Hepatocyte (in vitro differentiated cells): ENCODE measurements around the gene NDUFB3. TPM values are rescaled to one million over a fixed set of nuclear protein-coding genes. Genes with fewer than 3 reads are reported as not detected.
"Not testable (repeated sequence)": the region's sequence is repeated elsewhere in the genome, so short reads cannot be mapped to it uniquely, and the experiment has no call there.

Experiments used
- DNase-seq: peaks from one replicate; pipeline ENCODE4 v3.0.0-alpha.2; 2016; ENCODE audit warnings: low spot score
- H2AFZ ChIP-seq: fragments of 200-600 bp; sonication (generic); 2 replicates; pipeline ENCODE4 v1.6.0; 2016; ENCODE audit warnings: antibody characterized with exemption, mild to moderate bottlenecking
- H3K27ac ChIP-seq: fragments of 200-600 bp; sonication (generic); 2 replicates; pipeline ENCODE4 v1.5.1; 2016; ENCODE audit warnings: mild to moderate bottlenecking
- H3K27me3 ChIP-seq: fragments of 200-600 bp; sonication (generic); 2 replicates; pipeline ENCODE4 v1.6.1; 2016
- H3K36me3 ChIP-seq: fragments of 200-600 bp; sonication (generic); replicated peaks from 2 replicates; pipeline ENCODE4 v1.5.1; 2016; ENCODE audit warnings: low read depth; ENCODE audit not compliant: insufficient read depth
- H3K4me1 ChIP-seq: fragments of 200-600 bp; sonication (generic); 2 replicates; pipeline ENCODE4 v1.5.1; 2016; ENCODE audit warnings: mild to moderate bottlenecking, moderate library complexity; ENCODE audit not compliant: insufficient read depth
- H3K4me2 ChIP-seq: fragments of 200-600 bp; sonication (generic); 2 replicates; pipeline ENCODE4 v1.6.0; 2016
- H3K4me3 ChIP-seq: fragments of 200-600 bp; sonication (generic); 2 replicates; pipeline ENCODE4 v1.5.1; 2016; ENCODE audit warnings: mild to moderate bottlenecking
- H3K79me2 ChIP-seq: fragments of 200-600 bp; sonication (generic); 2 replicates; pipeline ENCODE4 v1.6.0; 2017; ENCODE audit warnings: mild to moderate bottlenecking
- H3K9me2 ChIP-seq: fragments of 200-600 bp; sonication (generic); replicated peaks from 2 replicates; pipeline ENCODE4 v1.6.0; 2017; ENCODE audit warnings: mild to moderate bottlenecking; ENCODE audit not compliant: insufficient read depth
- H3K9me3 ChIP-seq: fragments of 200-600 bp; sonication (generic); 2 replicates; pipeline ENCODE4 v1.5.1; 2016; ENCODE audit warnings: low read depth, mild to moderate bottlenecking
- H4K20me1 ChIP-seq: fragments of 200-600 bp; sonication (generic); 2 replicates; pipeline ENCODE4 v1.6.0; 2016; ENCODE audit warnings: mild to moderate bottlenecking; ENCODE audit not compliant: insufficient read depth, poor library complexity, severe bottlenecking
- CTCF ChIP-seq: fragments of 200-600 bp; sonication (generic); IDR thresholded peaks from 2 replicates; pipeline ENCODE4 v1.5.1; 2016; ENCODE audit warnings: antibody characterized with exemption, mild to moderate bottlenecking; ENCODE audit not compliant: poor library complexity
- EZH2 ChIP-seq: fragments of 200-600 bp; sonication (generic); IDR thresholded peaks from 2 replicates; pipeline ENCODE4 v1.6.1; 2016; ENCODE audit warnings: antibody characterized with exemption, mild to moderate bottlenecking, borderline replicate concordance
- EZH2phosphoT487 ChIP-seq: fragments of 200-600 bp; sonication (generic); IDR thresholded peaks from one replicate; pipeline ENCODE4 v1.6.1; 2018; ENCODE audit warnings: antibody characterized with exemption, mild to moderate bottlenecking, low read depth, moderate library complexity; ENCODE audit not compliant: unreplicated experiment, severe bottlenecking
- WGBS: methylation state at CpG from one replicate; pipeline ENCODE4 v1.1.6; 2016; ENCODE audit warnings: low lambda C conversion rate; ENCODE audit errors: missing lambda C conversion rate; 5-methylcytosine and 5-hydroxymethylcytosine counted together
- polyA plus RNA-seq: library from polyadenylated mRNA; unstranded; fragments of >200 nt; fragmentation: Nextera tagmentation; extraction: Ambion mirVana; gene quantifications from 2 replicates; pipeline ENCODE4 v1.2.1, GENCODE V29; 2016
- total RNA-seq: library from RNA; depleted of rRNA; stranded (reverse); fragments of >200 nt; gene quantifications from 2 replicates; pipeline ENCODE4 v1.2.3, GENCODE V29; 2014

NDUFB3 gene
- total and polyA plus RNA-seq, 2 experiments from 2014 or later: 96.2 to 229 TPM

GRCh38 chr2:201058914-201059313 is 12.9 kb upstream of the NDUFB3 start:
- Histone ChIP-seq H3K9me3 (no peaks in the 10 kb centered on the region), H3K4me2 (no peak overlapping the region), H3K27me3 (no peaks in the 10 kb centered on the region), H4K20me1 (no peaks in the 10 kb centered on the region), H3K9me2 (no peaks in the 10 kb centered on the region), H3K4me1 (peaks cover 14% of the 10 kb centered on the region), H3K4me3 (no peak overlapping the region), H3K79me2 (peaks cover 76% of the 10 kb centered on the region), H3K27ac (peak overlapping the region; percentile 72), H3K36me3 (no peaks in the 10 kb centered on the region), H2AFZ (no peak overlapping the region)
- TF ChIP-seq EZH2phosphoT487 (no peak), EZH2 (no peak), CTCF (no peak)
- WGBS: 64% methylated on average over 1 of the region's 1 CpG
- DNase-seq: peak; percentile 50

- no peak overlapping the region for H3K27ac ChIP-seq
- H3K9me2 ChIP-seq: no peaks in the 10 kb centered on the region
- H3K79me2 ChIP-seq: peaks cover 70% of the 10 kb centered on the region
- no peaks in the 10 kb centered on the region for H4K20me1 ChIP-seq
- H3K36me3 ChIP-seq: no peaks in the 10 kb centered on the region
- TF ChIP-seq EZH2phosphoT487 (no peak), EZH2 (no peak), CTCF (no peak)
- H3K4me1 ChIP-seq: peaks cover 14% of the 10 kb centered on the region
- 91% methylated on average over 10 of the region's 10 CpGs for WGBS
- no peaks in the 10 kb centered on the region for H3K9me3 ChIP-seq
- H2AFZ ChIP-seq: no peak overlapping the region
- DNase-seq: no peak
- H3K4me3 ChIP-seq: no peak overlapping the region
- no peak overlapping the region for H3K4me2 ChIP-seq
- no peaks in the 10 kb centered on the region for H3K27me3 ChIP-seq
Measured at GRCh38 chr2:201059961-201060755, 11.6 kb upstream of the NDUFB3 start.

- not testable (repeated sequence) for DNase-seq, H3K36me3 ChIP-seq, H4K20me1 ChIP-seq, H2AFZ ChIP-seq, H3K9me3 ChIP-seq, H3K4me2 ChIP-seq, H3K27me3 ChIP-seq, H3K4me1 ChIP-seq, H3K27ac ChIP-seq, H3K4me3 ChIP-seq, H3K9me2 ChIP-seq
- peaks cover 78% of the 10 kb centered on the region for H3K79me2 ChIP-seq
- 99% methylated on average over 5 of the region's 5 CpGs for whole genome bisulfite sequencing
Measured at GRCh38 chr2:201063516-201063915, 8.3 kb upstream of the NDUFB3 start.

- Histone ChIP-seq H3K9me2 (no peaks in the 10 kb centered on the region), H3K4me2 (no peak overlapping the region), H3K9me3 (no peaks in the 10 kb centered on the region), H4K20me1 (peaks cover 4% of the 10 kb centered on the region), H3K27me3 (no peaks in the 10 kb centered on the region), H2AFZ (no peak overlapping the region), H3K4me1 (peaks cover 4% of the 10 kb centered on the region), H3K27ac (no peak overlapping the region), H3K4me3 (no peak overlapping the region), H3K79me2 (peaks cover 87% of the 10 kb centered on the region), H3K36me3 (no peaks in the 10 kb centered on the region)
- no peak for DNase-seq
- 80% methylated on average over 2 of the region's 2 CpGs for WGBS
- TF ChIP-seq CTCF (no peak), EZH2 (no peak), EZH2phosphoT487 (no peak)
Measured at GRCh38 chr2:201064797-201065329, 6.9 kb upstream of the NDUFB3 start.
